Fibroblast of the aortic adventitia (primary cell): ENCODE data around the gene MARCHF3. TPM values are rescaled to one million over a fixed set of nuclear protein-coding genes. Genes with fewer than 3 reads are reported as not detected.
A peak's percentile ranks its signal among the peaks of the same experiment; 100 is the strongest.

Source experiments
- DNase-seq: peaks from one replicate; pipeline ENCODE4 v3.0.0-alpha.2; 2010; ENCODE audit warnings: low read depth
- H3K4me3 ChIP-seq: 2 replicates; pipeline ENCODE4 v1.5.1; 2011; ENCODE audit warnings: low read depth, mild to moderate bottlenecking, control low read depth, low read length, moderate library complexity
- total RNA-seq: library from RNA; depleted of rRNA; stranded (reverse); fragments of >200 nt; gene quantifications from 2 replicates; pipeline ENCODE4 v1.2.3, GENCODE V29; 2012; ENCODE audit warnings: low replicate concordance
- TF ChIP-seq, protein P1 (sequence below): IDR thresholded peaks from 2 replicates; pipeline ENCODE4 v1.5.1; 2011; ENCODE audit warnings: mild to moderate bottlenecking, low read length, control low read depth, inconsistent platforms; ENCODE audit not compliant: insufficient read depth

Gene MARCHF3
- total RNA-seq, 1 donor = 16.9 TPM

DNA sequence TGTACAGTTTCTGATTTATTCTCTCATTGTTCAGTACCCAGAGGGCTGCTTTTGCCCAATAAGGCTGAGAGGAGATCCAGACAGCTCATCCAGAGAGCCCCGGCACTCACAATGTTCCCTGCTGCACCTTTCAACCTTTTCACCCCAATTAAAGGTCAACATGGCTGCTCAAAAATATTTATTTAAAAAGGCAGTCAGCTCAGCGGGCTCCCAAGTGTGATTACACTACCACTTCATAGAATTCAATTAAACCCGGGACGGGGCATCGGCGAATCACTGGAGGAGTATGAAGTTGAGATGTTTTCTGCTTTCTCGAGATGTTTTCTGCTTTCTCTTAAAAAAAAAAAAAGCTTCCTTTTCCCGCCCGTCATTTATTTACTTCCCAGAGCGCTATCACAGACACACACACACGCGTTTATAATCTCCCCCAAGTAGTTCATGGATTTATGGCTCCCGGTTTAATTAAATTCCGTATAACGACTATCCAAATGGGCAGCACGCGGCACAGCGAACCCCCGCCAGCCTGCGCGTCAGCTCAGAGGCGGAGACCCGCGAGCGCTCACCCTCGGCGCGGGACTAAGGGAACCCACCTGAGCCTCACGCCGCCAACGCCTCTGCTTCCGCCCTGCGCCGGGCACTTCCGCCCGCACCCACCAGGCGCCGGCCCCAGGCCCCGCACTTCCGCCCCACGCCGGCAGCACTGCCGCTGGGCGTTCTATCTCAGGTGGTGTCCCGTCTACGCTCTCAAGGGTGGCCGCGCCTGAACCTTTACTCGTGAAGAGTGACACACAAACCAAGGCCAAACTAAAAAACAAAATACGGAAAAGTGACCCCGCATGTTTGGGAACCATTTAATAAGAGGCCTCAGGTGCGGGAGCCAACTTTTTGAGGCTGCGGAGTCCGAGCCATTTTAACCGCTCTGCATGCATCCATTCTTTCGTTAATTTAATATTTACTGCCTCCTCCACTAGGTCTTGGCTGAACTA lies 42.8 kb upstream of the MARCHF3 start, which contains the start of gene C5orf63:
Gene C5orf63 (minus strand): TSS at position 642 of the 986 bp plus-strand sequence. CDS start 14,507 bp downstream, outside the sequence.
- DNase-seq = peak; percentile 30
- H3K4me3 ChIP-seq = peak within 1 kb of the TSS; percentile 68
- TF ChIP-seq, protein P1, sequence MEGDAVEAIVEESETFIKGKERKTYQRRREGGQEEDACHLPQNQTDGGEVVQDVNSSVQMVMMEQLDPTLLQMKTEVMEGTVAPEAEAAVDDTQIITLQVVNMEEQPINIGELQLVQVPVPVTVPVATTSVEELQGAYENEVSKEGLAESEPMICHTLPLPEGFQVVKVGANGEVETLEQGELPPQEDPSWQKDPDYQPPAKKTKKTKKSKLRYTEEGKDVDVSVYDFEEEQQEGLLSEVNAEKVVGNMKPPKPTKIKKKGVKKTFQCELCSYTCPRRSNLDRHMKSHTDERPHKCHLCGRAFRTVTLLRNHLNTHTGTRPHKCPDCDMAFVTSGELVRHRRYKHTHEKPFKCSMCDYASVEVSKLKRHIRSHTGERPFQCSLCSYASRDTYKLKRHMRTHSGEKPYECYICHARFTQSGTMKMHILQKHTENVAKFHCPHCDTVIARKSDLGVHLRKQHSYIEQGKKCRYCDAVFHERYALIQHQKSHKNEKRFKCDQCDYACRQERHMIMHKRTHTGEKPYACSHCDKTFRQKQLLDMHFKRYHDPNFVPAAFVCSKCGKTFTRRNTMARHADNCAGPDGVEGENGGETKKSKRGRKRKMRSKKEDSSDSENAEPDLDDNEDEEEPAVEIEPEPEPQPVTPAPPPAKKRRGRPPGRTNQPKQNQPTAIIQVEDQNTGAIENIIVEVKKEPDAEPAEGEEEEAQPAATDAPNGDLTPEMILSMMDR = peak; percentile 25

DNA sequence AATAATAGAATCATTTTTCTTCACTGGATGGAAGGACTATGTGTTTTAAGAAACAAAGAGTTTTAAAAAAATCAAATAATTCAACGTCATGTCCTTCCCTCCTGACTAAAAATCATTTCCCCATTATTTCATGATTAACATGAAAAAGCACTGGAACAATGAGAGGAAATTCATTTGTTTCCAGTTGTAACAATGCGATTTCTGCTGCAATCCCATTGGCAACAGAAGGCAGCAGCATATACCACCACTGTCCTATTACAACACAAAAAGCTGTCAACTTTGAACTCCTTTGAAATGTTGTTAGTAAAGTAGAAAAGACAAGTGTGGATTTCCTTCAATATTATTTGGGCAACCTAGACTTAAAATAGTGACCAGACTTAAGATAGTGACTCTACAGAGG lies 39.9 kb upstream of the MARCHF3 start:
- TF ChIP-seq, protein P1 = no peak
- H3K4me3 ChIP-seq = no peak overlapping the region
- no peak for DNase-seq

DNA sequence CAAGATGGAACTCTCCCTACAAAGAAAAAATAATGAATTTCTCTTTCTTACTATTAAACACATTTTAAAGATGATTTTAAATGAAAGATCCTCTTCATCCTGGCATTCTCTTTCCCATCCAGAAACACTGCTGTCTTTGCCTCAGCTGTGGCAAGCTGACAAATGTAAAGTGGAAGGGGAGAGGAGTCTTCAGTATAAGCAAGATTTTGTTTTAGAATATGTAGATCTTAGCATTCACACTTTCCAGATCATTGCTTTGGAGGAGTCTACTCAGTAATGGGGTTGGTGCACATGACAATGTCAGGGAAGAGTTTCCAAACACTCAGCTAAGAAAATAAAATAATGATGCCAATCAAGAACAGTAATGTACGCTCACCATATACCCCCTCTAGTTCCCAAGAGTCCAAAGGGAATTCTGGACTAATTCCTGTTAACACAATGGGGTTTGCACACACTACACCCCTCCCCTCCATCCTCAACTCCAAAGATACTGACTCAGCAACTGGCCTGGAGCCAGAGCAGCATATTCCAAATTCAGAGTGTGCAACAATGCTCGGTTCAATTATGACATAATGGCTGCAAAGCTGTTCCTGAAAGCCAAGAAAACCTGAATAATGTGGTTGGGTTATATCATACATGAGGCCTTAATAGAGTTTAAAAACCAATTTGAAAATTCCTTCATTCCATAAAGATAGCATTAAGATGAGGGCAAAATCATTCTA lies 38.3 kb upstream of the MARCHF3 start:
- DNase-seq = peak; percentile 92
- TF ChIP-seq, protein P1 = no peak
- no peak overlapping the region for H3K4me3 ChIP-seq

DNA sequence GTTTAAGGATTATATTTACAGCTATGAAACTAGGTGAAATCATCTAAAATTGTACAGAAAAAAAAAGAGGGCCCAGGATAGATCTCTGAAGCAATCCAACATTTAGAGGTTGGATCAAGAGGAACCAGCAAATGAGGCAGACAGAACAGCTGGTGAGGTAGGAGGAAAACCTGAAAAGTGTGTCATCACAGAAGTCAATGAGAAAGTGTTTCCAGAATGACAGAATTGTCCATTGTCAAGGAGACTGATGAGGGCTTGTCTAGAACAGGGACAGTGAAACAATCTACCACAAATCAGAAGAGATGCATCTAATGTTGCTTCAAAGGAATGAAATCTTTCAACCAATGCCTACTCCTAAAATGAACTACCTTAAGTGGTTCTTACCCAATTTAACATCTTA lies 36.4 kb upstream of the MARCHF3 start:
- H3K4me3 ChIP-seq = no peak overlapping the region
- TF ChIP-seq, protein P1 = no peak
- no peak for DNase-seq

DNA sequence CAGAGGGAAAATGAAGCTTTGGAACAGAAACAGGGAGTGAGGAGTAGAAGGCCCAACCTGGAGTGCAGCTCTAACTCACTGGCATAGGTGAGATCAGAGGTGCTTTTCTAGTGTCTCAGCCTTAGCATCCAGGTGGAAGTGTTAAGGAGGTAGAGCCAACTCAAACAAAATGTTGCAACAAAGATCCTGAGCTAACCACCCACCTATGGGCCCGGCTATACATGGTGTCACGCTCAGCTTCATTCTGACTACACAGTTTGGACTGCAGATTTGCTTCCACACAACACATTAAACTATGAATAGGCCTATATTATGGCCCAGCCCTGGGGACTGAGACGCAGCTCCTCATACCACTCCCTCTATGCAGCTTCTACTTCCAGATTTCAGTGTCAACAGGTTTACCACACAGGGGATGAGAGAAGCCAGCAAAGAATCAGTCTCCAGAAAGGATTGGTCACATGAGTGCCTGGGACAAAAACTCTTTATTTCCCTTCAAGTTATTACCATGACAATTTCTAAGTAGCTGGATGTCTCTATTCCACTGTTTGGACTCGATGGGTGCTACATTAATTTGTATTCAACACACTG lies 34.0 kb upstream of the MARCHF3 start:
- TF ChIP-seq, protein P1 = no peak
- DNase-seq = no peak
- no peak overlapping the region for H3K4me3 ChIP-seq

DNA sequence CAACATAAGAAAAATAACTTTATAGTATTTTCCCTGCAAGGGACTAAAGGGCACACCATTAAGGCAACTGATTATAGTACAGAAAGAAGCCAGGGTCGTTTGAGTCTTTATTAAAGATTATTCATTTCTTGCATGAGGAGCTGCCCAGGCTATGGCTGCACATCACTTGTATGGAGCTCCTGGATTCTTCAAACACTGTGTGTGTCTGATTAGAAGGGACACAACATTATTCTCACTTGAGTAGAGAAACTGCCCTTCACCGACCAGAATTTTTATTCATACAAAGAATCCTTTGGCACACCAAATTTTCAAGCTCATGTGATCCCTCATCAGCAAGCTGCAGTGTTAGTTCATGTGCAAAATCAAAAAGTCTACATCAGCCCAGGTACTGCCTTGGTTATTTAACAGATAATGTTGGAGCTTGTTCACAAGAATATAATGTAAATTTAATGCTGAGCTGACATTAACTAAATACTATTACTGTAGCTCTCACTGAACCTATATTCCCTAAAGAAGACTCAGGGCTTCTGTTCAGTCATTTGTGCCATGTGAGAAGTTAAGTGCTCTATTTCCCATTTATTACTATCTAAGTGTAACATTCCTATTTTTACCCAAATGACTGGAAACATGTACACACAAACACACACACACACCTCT lies 33.0 kb upstream of the MARCHF3 start:
- DNase-seq = no peak
- no peak overlapping the region for H3K4me3 ChIP-seq
- TF ChIP-seq, protein P1 = no peak
